ENCODE measurements around the gene AHCYL2. TPM values are rescaled to one million over a fixed set of nuclear protein-coding genes. Genes with fewer than 3 reads are reported as not detected.

The AHCYL2 gene
- total RNA-seq, 4 donors from 2014 or later = 8.7 to 17.3 (median 14.2) TPM

DNA sequence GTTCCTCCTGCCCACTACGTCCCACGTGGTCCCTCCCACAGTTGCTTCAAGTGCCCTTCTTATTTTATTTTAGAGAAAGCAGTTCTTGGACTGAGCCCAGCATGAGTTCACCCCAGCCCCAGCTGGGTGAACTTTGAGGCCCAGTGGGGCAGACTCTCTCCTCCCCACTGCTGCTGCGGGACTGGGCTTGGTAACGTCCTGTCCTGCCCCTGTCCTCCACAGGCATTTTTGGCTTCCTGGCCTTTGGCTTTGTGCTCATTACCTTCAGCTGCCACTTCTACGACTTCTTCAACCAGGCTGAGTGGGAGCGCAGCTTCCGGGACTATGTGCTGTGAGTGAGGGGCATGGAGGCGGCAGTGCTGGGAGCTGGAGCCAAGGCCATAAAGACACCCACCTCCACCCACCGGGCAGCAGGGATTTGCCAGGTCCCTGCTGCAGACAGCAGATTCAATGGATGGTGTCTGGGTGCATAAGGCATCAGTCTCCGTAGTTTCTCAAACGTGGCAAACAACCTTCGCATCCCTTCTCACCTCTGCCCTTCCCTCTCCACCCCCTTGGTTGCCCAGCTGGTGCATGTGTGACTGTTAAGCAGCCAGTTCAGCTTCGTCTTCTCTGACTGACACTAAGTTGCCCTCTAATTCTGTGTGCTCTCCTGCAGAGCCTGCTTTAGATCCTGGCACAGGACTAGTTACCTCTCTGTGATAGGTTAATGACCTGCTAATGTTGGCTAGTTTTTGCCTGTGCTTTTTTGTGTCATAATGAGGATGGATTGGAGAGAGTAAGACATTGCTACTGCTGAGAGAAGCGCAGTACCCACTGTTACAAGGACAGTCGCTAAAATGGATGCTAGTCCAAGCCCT lies 15.5 kb upstream of the AHCYL2 start:
- peaks cover 0 to 71% of the 10 kb centered on the region in 2 donors for H3K36me3 ChIP-seq
- WGBS, 2 donors (ENCODE audit: low coverage in 1 of 2) = 53 to 76% methylated on average over 3 to 11 of the region's 15 CpGs
- peaks cover 0 to 8% (median 0%) of the 10 kb centered on the region in 3 donors for H3K4me1 ChIP-seq
- no peak for ATAC-seq
- TF ChIP-seq POLR2A (IDR thresholded peaks at IDR 0.05) (no peak), EP300 (IDR thresholded peaks at IDR 0.05) (no peak)
- TF ChIP-seq, protein P1, sequence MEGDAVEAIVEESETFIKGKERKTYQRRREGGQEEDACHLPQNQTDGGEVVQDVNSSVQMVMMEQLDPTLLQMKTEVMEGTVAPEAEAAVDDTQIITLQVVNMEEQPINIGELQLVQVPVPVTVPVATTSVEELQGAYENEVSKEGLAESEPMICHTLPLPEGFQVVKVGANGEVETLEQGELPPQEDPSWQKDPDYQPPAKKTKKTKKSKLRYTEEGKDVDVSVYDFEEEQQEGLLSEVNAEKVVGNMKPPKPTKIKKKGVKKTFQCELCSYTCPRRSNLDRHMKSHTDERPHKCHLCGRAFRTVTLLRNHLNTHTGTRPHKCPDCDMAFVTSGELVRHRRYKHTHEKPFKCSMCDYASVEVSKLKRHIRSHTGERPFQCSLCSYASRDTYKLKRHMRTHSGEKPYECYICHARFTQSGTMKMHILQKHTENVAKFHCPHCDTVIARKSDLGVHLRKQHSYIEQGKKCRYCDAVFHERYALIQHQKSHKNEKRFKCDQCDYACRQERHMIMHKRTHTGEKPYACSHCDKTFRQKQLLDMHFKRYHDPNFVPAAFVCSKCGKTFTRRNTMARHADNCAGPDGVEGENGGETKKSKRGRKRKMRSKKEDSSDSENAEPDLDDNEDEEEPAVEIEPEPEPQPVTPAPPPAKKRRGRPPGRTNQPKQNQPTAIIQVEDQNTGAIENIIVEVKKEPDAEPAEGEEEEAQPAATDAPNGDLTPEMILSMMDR (IDR thresholded peaks at IDR 0.05) = no peak
- no peaks in the 10 kb centered on the region for H3K9me3 ChIP-seq
- no peaks in the 10 kb centered on the region for H3K27me3 ChIP-seq
- no peak overlapping the region for H3K27ac ChIP-seq
- no peak overlapping the region for H3K4me3 ChIP-seq

GRCh38 chr7:129210256-129210988 lies 14.4 kb upstream of the AHCYL2 start:
- H3K4me3 ChIP-seq = no peak overlapping the region
- no peak overlapping the region for H3K27ac ChIP-seq
- 0 to 58% methylated on average over 1 to 12 of the region's 16 CpGs for WGBS, 2 donors (ENCODE audit: low coverage in 1 of 2)
- peaks cover 0 to 8% (median 0%) of the 10 kb centered on the region in 3 donors for H3K4me1 ChIP-seq
- ATAC-seq = peak; percentile 83
- TF ChIP-seq, protein P1 (IDR thresholded peaks at IDR 0.05) = peak in 3 of 4 experiments; percentile 85 to 92 (median 90)
- TF ChIP-seq POLR2A (IDR thresholded peaks at IDR 0.05) (no peak), POLR2AphosphoS5 (IDR thresholded peaks at IDR 0.05) (peak; percentile 23)
- no peaks in the 10 kb centered on the region for H3K9me3 ChIP-seq
- peaks cover 0 to 65% of the 10 kb centered on the region in 2 donors for H3K36me3 ChIP-seq
- H3K27me3 ChIP-seq = no peaks in the 10 kb centered on the region

DNA sequence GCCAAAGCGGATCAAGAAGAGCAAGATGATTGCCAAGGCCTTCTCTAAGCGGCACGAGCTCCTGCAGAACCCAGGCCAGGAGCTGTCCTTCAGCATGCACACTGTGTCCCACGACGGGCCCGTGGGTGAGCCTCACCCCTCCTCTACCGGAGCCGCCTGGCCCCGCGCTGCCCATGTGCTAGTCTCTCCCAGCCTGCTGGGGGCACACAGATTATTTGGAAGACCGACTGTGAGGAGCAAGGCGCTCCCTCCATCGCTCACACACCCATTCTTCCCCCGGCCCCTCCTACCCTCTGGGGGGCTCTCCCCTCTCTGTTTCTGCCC lies 13.9 kb upstream of the AHCYL2 start:
- H3K4me1 ChIP-seq = peaks cover 0 to 8% (median 0%) of the 10 kb centered on the region in 3 donors
- no peaks in the 10 kb centered on the region for H3K9me3 ChIP-seq
- no peak for ATAC-seq
- TF ChIP-seq POLR2AphosphoS5 (IDR thresholded peaks at IDR 0.05) = no peak
- no peak for TF ChIP-seq POLR2A (IDR thresholded peaks at IDR 0.05)
- H3K27ac ChIP-seq = no peak overlapping the region
- no peaks in the 10 kb centered on the region for H3K27me3 ChIP-seq
- no peak overlapping the region for H3K4me3 ChIP-seq
- H3K36me3 ChIP-seq = peaks cover 0 to 60% of the 10 kb centered on the region in 2 donors
- WGBS, 2 donors (ENCODE audit: low coverage in 1 of 2) = 82 to 100% methylated on average over 1 to 8 of the region's 14 CpGs

DNA sequence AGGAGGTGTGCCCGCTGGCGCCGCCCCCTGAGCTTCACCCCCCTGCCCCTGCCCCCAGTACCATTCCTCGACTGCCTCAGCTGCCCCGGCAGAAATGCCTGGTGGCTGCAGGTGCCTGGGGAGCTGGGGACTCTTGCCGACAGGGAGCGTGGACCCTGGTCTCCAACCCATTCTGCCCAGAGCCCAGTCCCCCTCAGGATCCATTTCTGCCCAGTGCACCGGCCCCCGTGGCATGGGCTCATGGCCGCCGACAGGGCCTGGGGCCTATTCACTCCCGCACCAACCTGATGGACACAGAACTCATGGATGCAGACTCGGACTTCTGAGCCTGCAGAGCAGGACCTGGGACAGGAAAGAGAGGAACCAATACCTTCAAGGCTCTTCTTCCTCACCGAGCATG lies 12.7 kb upstream of the AHCYL2 start:
- no peak overlapping the region for H3K27ac ChIP-seq
- ATAC-seq = no peak
- H3K4me1 ChIP-seq = peaks cover 0 to 8% (median 0%) of the 10 kb centered on the region in 3 donors
- TF ChIP-seq POLR2AphosphoS5 (IDR thresholded peaks at IDR 0.05) (no peak), EP300 (IDR thresholded peaks at IDR 0.05) (no peak), POLR2A (IDR thresholded peaks at IDR 0.05) (no peak)
- TF ChIP-seq, protein P1 (IDR thresholded peaks at IDR 0.05) = no peak
- no CpG with 5 or more reads among the region's 14 CpGs for WGBS, 2 donors (ENCODE audit: low coverage in 1 of 2)
- no peaks in the 10 kb centered on the region for H3K27me3 ChIP-seq
- H3K4me3 ChIP-seq = no peak overlapping the region
- no peaks in the 10 kb centered on the region for H3K9me3 ChIP-seq
- peaks cover 0 to 48% of the 10 kb centered on the region in 2 donors for H3K36me3 ChIP-seq

GRCh38 chr7:129212596-129212995 lies 12.2 kb upstream of the AHCYL2 start:
- Histone ChIP-seq H3K27ac (no peak overlapping the region), H3K4me1 (peaks cover 0 to 8% (median 0%) of the 10 kb centered on the region in 3 donors), H3K36me3 (peaks cover 0 to 44% of the 10 kb centered on the region in 2 donors), H3K27me3 (no peaks in the 10 kb centered on the region), H3K4me3 (no peak overlapping the region), H3K9me3 (no peaks in the 10 kb centered on the region)
- 54% methylated on average over 2 of the region's 4 CpGs; no CpG with 5 or more reads in 1 of the 2 donors for WGBS, 2 donors (ENCODE audit: low coverage in 1 of 2)
- no peak for ATAC-seq
- no peak for TF ChIP-seq POLR2A (IDR thresholded peaks at IDR 0.05)
- TF ChIP-seq EP300 (IDR thresholded peaks at IDR 0.05) = no peak
- TF ChIP-seq, protein P1 (IDR thresholded peaks at IDR 0.05) = no peak
- no peak for TF ChIP-seq POLR2AphosphoS5 (IDR thresholded peaks at IDR 0.05)

Data from gastroesophageal sphincter (tissue), 4 donors.